Astrocyte (in vitro differentiated cells and primary cell): ENCODE results near the gene PIGQ. TPM values are rescaled to one million over a fixed set of nuclear protein-coding genes. Genes with fewer than 3 reads are reported as not detected.

Experiments used
- DNase-seq: peaks from one replicate; pipeline ENCODE4 v3.0.0-alpha.2; 2010; ENCODE audit warnings: low read depth
- FAIRE-seq: peaks from 2 replicates; lab custom pipeline; 2011; peaks lifted over from hg19 to GRCh38; lab: Jason Lieb, UNC
- H2AFZ ChIP-seq: 2 replicates; pipeline ENCODE4 v1.6.0; 2012; ENCODE audit warnings: low read depth, low read length, inconsistent platforms
- H3K27ac ChIP-seq: 2 replicates; pipeline ENCODE4 v1.5.1; 2011; ENCODE audit warnings: low read depth, low read length, inconsistent platforms
- H3K27me3 ChIP-seq: 2 replicates; pipeline ENCODE4 v1.6.0; 2011; ENCODE audit warnings: low read length, inconsistent platforms; ENCODE audit not compliant: insufficient read depth
- H3K36me3 ChIP-seq: 2 replicates; pipeline ENCODE4 v1.5.1; 2011; ENCODE audit warnings: low read length, inconsistent platforms; ENCODE audit not compliant: insufficient read depth
- H3K4me1 ChIP-seq: 2 replicates; pipeline ENCODE4 v1.5.1; 2011; ENCODE audit warnings: low read length, inconsistent platforms; ENCODE audit not compliant: insufficient read depth
- H3K4me2 ChIP-seq: 2 replicates; pipeline ENCODE4 v1.6.0; 2012; ENCODE audit warnings: low read length, inconsistent platforms
- H3K4me3 ChIP-seq: 2 replicates; pipeline ENCODE4 v1.5.1; 2011; ENCODE audit warnings: low read depth, mild to moderate bottlenecking, low read length, inconsistent platforms; ENCODE audit not compliant: insufficient read depth
- H3K79me2 ChIP-seq: 2 replicates; pipeline ENCODE4 v1.6.0; 2012; ENCODE audit warnings: mild to moderate bottlenecking, low read length, inconsistent platforms; ENCODE audit not compliant: insufficient read depth
- H3K9ac ChIP-seq: 2 replicates; pipeline ENCODE4 v1.6.0; 2012; ENCODE audit warnings: mild to moderate bottlenecking, low read length, inconsistent platforms
- H3K9me3 ChIP-seq: 2 replicates; pipeline ENCODE4 v1.5.1; 2012; ENCODE audit warnings: low read depth, mild to moderate bottlenecking, low read length, inconsistent platforms; ENCODE audit not compliant: insufficient read depth
- H4K20me1 ChIP-seq: 2 replicates; pipeline ENCODE4 v1.6.0; 2012; ENCODE audit warnings: low read length, inconsistent platforms; ENCODE audit not compliant: insufficient read depth
- H3K27ac Mint-ChIP-seq: one replicate; pipeline ENCODE4 v1.8.0; 2021; ENCODE audit warnings: mild to moderate bottlenecking, mixed read lengths; ENCODE audit not compliant: unreplicated experiment
- H3K27me3 Mint-ChIP-seq: one replicate; pipeline ENCODE4 v1.8.0; 2021; ENCODE audit warnings: low read depth, mixed read lengths; ENCODE audit not compliant: unreplicated experiment
- H3K36me3 Mint-ChIP-seq: one replicate; pipeline ENCODE4 v1.8.0; 2021; ENCODE audit warnings: low read depth, mixed read lengths; ENCODE audit not compliant: unreplicated experiment
- H3K4me1 Mint-ChIP-seq: one replicate; pipeline ENCODE4 v1.8.0; 2021; ENCODE audit warnings: low read depth, mixed read lengths; ENCODE audit not compliant: unreplicated experiment
- H3K4me3 Mint-ChIP-seq: one replicate; pipeline ENCODE4 v1.8.0; 2021; ENCODE audit warnings: mild to moderate bottlenecking, moderate library complexity, mixed read lengths; ENCODE audit not compliant: unreplicated experiment
- H3K9me3 Mint-ChIP-seq: one replicate; pipeline ENCODE4 v1.8.0; 2021; ENCODE audit warnings: mild to moderate bottlenecking, mixed read lengths; ENCODE audit not compliant: unreplicated experiment
- CTCF ChIP-seq: IDR thresholded peaks from 2 replicates; pipeline ENCODE4 v1.5.1; 2011; ENCODE audit warnings: low read depth, mild to moderate bottlenecking, inconsistent platforms, low read length, moderate library complexity; ENCODE audit not compliant: insufficient read depth
- EZH2 ChIP-seq: IDR thresholded peaks from 2 replicates; pipeline ENCODE4 v1.6.1; 2012; ENCODE audit warnings: mild to moderate bottlenecking, low read length, inconsistent platforms; ENCODE audit not compliant: insufficient read depth
- total RNA-seq: library from RNA; stranded (reverse); gene quantifications from 2 replicates; pipeline ENCODE4 v1.2.1, GENCODE V29; 2021

The PIGQ gene
- total RNA-seq, 1 donor from 2014 or later = 22.4 TPM

- Histone ChIP-seq H3K9me3 (no peaks in the 10 kb centered on the region), H3K4me1 (peaks cover 37% of the 10 kb centered on the region), H3K9ac (peak overlapping the region; percentile 95), H3K27ac (peak overlapping the region; percentile 65), H3K27me3 (no peaks in the 10 kb centered on the region), H3K79me2 (peaks cover 54% of the 10 kb centered on the region), H2AFZ (no peak overlapping the region), H3K4me3 (no peak overlapping the region), H3K4me2 (peak overlapping the region; percentile 89), H3K36me3 (peaks cover 3% of the 10 kb centered on the region), H4K20me1 (peaks cover 49% of the 10 kb centered on the region)
- DNase-seq (no peak), FAIRE-seq (no peak)
- H3K27me3 Mint-ChIP-seq = no peaks in the 10 kb centered on the region
- H3K4me3 Mint-ChIP-seq = peak overlapping the region; percentile 94
- no peaks in the 10 kb centered on the region for H3K9me3 Mint-ChIP-seq
- H3K4me1 Mint-ChIP-seq = peaks cover 15% of the 10 kb centered on the region
- TF ChIP-seq CTCF = no peak
- no peak for TF ChIP-seq EZH2
- peaks cover 3% of the 10 kb centered on the region for H3K36me3 Mint-ChIP-seq
- peak overlapping the region; percentile 99 for H3K27ac Mint-ChIP-seq
These were observed 44.6 kb upstream of the PIGQ start for GRCh38 chr16:525123-525519.

- Histone ChIP-seq H4K20me1 (peaks cover 54% of the 10 kb centered on the region), H3K4me1 (peaks cover 37% of the 10 kb centered on the region), H3K27ac (peak overlapping the region; percentile 95), H3K27me3 (no peaks in the 10 kb centered on the region), H3K36me3 (peaks cover 2% of the 10 kb centered on the region), H3K4me2 (peak overlapping the region; percentile 89), H2AFZ (no peak overlapping the region), H3K79me2 (peaks cover 59% of the 10 kb centered on the region), H3K4me3 (peak overlapping the region; percentile 77), H3K9me3 (no peaks in the 10 kb centered on the region), H3K9ac (peak overlapping the region; percentile 95)
- TF ChIP-seq EZH2 (no peak), CTCF (no peak)
- Mint-ChIP-seq H3K9me3 (no peaks in the 10 kb centered on the region), H3K4me3 (peak overlapping the region; percentile 94), H3K36me3 (peaks cover 3% of the 10 kb centered on the region), H3K4me1 (peaks cover 15% of the 10 kb centered on the region), H3K27me3 (no peaks in the 10 kb centered on the region), H3K27ac (peak overlapping the region; percentile 99)
- peak; percentile 86 for DNase-seq
- peak; percentile 81 for FAIRE-seq
These were observed 44.1 kb upstream of the PIGQ start for GRCh38 chr16:525520-526180.
